GM21723 (cell line): Measurements from ENCODE around the gene GPR183.

ENCODE experiments used
- ATAC-seq: cut with Tn5 transposase; IDR thresholded peaks from one replicate; pipeline ENCODE4 v1.9.1; 2021; ENCODE audit warnings: mild to moderate bottlenecking, moderate library complexity; ENCODE audit not compliant: unreplicated experiment

GPR183 gene

GRCh38 chr13:99296398-99296797, 10.8 kb downstream of the GPR183 start:
- ATAC-seq, result peak; percentile 47

GRCh38 chr13:99295488-99296252, 11.5 kb downstream of the GPR183 start:
- ATAC-seq, result no peak

- no peak for ATAC-seq
Observed at GRCh38 chr13:99294958-99295357, 12.2 kb downstream of the GPR183 start.

DNA sequence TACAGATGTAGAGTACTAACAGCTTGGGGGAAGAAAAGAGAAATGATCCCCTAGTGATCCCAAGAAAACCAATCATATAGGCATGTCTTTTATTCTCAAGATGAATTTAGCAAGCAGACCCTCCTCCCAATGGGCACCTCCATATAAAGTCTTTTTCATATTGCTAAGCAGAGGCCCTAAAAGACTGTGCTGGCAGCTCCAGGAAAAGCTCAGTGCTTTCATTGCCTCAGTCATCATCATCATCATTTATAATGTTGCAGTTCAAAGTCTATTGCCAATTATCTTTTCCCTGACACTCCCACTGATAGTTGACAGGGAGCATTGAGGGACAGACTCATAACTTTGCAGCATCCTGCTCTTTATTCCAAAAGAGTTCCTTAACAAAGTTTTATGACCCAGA, 13.0 kb downstream of the GPR183 start:
- no peak for ATAC-seq

DNA sequence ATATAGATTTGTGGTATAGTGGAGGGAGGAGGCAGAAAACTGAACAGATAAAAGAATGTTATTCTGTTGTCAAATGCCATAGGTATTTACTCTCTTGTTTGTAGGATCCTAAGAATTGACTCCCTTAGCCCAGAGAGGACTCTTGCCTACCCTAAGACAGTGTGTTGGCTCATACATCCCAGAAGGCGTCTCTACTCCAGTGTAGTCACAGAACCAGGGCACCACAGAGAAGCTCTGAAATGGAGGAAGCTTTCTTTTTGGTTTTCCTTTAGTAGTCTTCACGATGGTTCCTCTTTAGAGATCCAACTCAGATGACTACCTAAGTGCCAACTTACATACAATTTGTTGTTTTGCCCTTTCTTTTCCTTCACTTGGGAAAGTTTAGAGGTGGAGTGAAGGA, 14.0 kb downstream of the GPR183 start:
- ATAC-seq, result no peak

- no peak for ATAC-seq
Observed at GRCh38 chr13:99290894-99291293, 16.3 kb downstream of the GPR183 start.

DNA sequence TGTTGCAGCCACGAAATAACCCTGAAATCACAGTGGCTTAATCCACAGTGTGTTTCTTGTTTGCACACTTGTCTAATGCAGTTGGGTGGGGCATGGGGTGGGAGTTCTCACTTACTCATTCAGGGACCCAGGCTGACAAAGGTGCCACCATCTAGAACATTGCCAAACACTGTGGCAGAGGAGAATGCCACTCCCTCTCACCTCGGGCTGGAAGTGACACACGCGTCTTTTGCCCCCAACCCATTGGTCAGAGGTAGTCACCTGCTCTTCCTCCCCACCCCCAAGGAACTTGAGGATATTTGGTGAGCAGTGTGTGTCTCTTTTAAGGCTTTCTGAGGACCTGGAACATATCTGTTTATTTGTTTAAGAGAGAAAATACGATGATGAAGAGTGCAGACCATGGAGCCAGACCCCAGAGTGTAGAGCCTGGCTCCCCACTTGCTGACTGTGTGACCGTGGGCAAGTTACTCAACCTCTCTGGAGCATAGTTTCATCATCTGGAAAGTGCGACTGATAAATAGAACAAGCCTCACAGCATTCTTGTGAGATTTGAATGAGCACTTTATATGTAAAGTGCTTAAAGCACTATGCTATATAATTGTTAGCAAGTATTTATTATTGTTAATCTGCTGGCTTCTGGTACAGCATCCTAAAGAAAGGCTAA, 17.4 kb downstream of the GPR183 start:
- ATAC-seq, result no peak

DNA sequence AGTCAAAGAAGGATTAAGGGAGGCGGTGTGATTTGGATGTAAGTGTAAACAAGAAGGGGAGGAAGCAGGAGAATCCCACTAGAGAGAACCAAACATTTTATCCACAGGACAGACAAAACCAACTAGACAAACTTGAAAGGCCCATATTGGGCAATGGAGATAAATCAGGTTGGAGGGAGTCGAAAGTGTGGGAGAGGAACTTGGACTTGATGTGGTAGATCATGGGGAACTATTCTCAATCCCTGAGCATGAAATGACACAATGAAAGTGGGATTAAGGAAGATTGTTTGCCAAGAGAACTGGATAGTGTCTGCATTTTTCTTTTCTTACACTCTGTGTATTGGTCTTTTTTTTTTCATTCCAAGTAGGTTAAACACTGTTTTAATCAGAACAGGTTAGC, 17.9 kb downstream of the GPR183 start:
- no peak for ATAC-seq

DNA sequence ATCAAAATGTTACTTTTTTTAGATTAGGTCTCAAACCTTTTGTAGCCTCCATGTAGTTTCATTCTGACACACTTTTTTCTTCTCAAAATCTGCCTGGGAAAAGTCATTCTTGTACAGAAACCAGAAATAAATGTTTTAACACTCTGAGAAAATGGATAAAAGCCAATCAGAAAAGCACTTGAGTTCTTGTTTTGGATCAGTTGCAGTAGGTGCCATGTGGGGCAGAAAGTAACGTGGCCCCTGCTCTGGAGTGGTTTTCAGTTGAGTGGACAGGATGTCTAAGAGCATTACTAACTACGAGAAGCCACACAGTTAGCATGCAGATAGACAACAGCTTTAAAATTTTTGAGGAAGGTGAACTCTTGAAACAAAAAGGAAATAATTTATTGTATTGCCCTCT, 19.1 kb downstream of the GPR183 start:
- peak; percentile 89 for ATAC-seq

- peak; percentile 4 for ATAC-seq
Observed at GRCh38 chr13:99287551-99287950, 19.6 kb downstream of the GPR183 start.

- no peak for ATAC-seq
Observed at GRCh38 chr13:99285432-99286182, 21.6 kb downstream of the GPR183 start.

DNA sequence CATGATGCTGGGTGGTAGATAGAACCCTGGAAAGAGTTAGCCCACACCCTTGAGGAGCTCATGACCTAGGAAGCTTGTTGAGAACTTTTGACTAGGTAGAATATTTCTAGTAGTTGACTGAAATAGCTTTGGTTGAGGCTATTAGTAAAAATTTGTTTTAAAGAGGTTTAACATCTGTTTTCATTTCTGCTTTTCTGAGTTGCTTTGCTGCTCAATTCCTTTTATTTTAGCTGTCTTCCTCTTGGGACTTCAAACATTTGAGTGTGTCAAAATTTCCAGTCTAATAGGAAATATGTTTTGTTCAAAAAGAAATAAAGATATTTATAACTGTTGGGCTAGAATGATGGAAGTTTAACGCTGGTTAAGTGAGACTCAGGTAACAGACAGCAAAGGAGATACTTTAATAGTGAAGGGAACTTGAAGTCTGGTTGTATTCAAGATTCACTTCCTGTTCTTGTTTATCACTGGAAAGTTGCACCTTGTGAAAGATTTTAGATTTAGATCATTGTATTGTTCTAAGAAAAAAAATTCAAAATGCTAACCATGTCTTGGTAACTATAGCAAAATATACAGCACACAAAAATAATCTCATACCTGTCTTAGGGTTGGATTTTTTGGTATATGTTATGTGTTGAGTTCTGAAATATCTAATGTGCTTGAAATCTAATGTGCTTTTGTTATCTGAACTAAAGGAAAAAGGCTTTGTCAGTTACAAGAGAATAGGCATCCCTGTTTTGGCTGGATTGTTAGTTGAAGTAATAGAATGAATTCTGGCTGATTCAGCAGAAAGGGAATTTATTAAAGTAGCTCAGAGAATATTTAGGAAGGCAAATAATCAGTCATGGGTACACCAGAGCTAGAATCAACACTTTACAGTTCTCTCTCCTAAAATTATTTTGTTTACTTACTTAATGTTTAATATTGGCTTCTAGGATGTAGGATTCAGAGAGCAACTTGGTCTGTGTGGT, 24.7 kb downstream of the GPR183 start:
- ATAC-seq, result peak; percentile 74

DNA sequence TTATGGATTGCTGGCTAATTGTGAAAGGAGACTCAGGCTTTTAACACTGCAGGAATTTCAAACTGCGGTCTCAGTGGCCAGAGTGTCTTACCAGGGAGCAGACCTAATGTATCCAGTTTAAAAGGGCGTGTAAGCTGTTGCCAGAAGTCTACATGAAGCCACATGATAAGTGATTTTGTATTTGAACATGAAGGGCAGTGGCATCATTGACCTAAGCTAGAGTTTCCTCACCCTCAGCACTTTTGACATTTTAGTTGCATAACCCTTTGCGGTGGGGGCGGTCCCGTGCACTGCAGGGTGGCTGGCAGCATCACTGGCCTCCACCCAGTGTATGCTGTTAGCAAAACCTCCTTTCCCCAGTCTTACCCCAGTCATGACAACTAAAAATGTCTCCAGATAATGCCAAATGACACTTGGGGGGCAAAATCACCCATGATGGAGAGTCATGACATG, 25.4 kb downstream of the GPR183 start:
- peak; percentile 63 for ATAC-seq

GRCh38 chr13:99280166-99280565, 27.0 kb downstream of the GPR183 start:
- no peak for ATAC-seq

GRCh38 chr13:99279637-99280036, 27.6 kb downstream of the GPR183 start:
- no peak for ATAC-seq

GRCh38 chr13:99278843-99279242, 28.4 kb downstream of the GPR183 start:
- ATAC-seq, result no peak

GRCh38 chr13:99278200-99278599, 29.0 kb downstream of the GPR183 start:
- ATAC-seq, result no peak

DNA sequence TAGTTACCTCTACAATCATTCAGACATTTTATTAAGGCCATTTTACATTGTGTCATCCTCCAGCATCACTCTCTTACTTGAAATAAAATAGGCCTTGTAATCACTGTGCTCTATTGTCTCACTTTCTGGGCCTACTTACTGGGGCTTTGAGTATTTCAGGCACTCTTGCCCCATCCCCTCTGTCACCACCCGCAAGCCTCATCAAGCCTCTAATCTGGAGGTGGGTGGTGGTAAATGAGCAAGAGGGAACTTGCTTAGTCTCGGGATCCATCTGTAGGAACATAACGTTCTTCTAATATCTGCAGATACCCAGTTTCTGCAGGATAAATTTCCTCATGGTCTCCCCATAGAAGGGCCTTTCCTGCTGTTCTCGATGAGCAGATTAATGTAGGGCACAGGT, 29.6 kb downstream of the GPR183 start:
- no peak for ATAC-seq

- ATAC-seq, result no peak
Observed at GRCh38 chr13:99276706-99277105, 30.5 kb downstream of the GPR183 start.

DNA sequence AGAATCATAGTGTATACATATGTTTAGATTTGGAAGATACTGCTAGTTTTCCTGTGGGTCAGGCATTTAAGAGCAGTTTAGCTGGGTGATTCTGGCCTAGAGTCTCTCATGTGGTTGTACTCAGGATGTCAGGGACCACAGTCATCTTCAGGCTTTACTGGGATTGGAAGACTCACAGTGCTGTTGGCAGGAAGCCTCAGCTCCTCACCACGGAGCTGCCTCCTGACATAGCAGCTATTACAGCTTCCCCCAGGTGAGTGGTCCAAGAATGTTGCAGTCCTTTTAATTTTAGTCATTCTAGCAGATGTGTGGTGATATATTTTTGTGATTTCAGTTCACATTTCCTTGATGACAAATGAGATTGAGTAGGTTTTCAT, 32.1 kb downstream of the GPR183 start:
- no peak for ATAC-seq

GRCh38 chr13:99273128-99273527, 34.1 kb downstream of the GPR183 start:
- ATAC-seq, result no peak
